Measurements from ENCODE around the gene USP31. TPM values are rescaled to one million over a fixed set of nuclear protein-coding genes. Genes with fewer than 3 reads are reported as not detected.

Gene USP31
- total and polyA plus RNA-seq, 2 of the 8 experiments (the other 6 are each of a cell fraction or from before 2014, with no cell fraction given) = 6.7 to 19.0 TPM

DNA sequence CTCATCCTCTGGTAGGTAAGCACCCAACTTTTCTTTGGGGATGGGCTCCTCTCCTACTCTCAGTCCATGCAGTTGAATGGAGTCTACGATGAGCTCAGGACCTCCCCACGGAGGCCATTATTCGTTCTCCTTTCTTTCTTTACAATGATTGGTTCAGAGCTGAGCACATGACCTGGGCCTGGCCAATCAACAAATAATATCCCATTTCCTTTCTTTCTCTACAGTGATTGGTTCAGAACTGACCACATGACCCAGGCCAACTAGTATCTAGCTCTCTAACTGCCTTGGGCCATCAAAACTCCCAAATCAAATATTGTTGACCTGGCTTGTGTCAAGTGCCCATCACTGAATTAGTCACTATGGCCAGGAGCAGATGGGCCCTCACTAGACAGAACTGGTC lies 129.2 kb downstream of the USP31 start:
- H2BK5ac ChIP-seq (ENCODE audit: low read depth, low read length) = no peak overlapping the region
- H3K4me3 ChIP-seq (ENCODE audit: extremely low read depth in 1 of 4, insufficient read depth in 2 of 4, low read depth in 3 of 4, low read length in 4 of 4) = no peak overlapping the region
- no peak overlapping the region for H4K5ac ChIP-seq (ENCODE audit: insufficient read length, low read depth, low read length)
- no peaks in the 10 kb centered on the region for H4K20me1 ChIP-seq (replicated peaks in 1 of 2; ENCODE audit: control insufficient read depth in 1 of 2, insufficient read depth in 2 of 2, low read length in 2 of 2)
- no peak overlapping the region for H4K91ac ChIP-seq (replicated peaks; ENCODE audit: insufficient read length, low read length)
- POLR2A ChIA-PET (ENCODE audit: partially characterized antibody) = interaction anchor here (0.6 to 1.0 kb wide), 2 partner anchors 11 to 384 kb away, joined by 3 read pairs; no protein-coding TSS in a partner anchor
- H3K4me2 ChIP-seq (ENCODE audit: insufficient read depth in 1 of 2, low read depth in 2 of 2, low read length in 2 of 2) = no peak overlapping the region
- no peak overlapping the region for H2AFZ ChIP-seq (ENCODE audit: low read length)
- CTCF ChIA-PET (ENCODE audit: partially characterized antibody) = interaction anchor here (0.6 to 1.2 kb wide), 4 partner anchors 19 to 203 kb away, joined by 3 to 5 read pairs (median 4); no protein-coding TSS in a partner anchor
- H2BK12ac ChIP-seq (ENCODE audit: low read depth, low read length) = no peak overlapping the region
- H3K9me3 ChIP-seq (ENCODE audit: insufficient read depth in 2 of 2, low read depth in 1 of 2, low read length in 1 of 2) = no peaks in the 10 kb centered on the region
- H3K56ac ChIP-seq (replicated peaks; ENCODE audit: insufficient read length, low read depth, low read length) = no peak overlapping the region
- no peak overlapping the region for H3K9ac ChIP-seq (replicated peaks in 1 of 4; ENCODE audit: extremely low read depth in 1 of 4, low read depth in 3 of 4, low read length in 3 of 4)
- no peak overlapping the region for H3K18ac ChIP-seq (ENCODE audit: extremely low read depth, low read length)
- no peaks in the 10 kb centered on the region for H3K27me3 ChIP-seq (replicated peaks in 1 of 4; ENCODE audit: control insufficient read depth in 3 of 4, extremely low read depth in 1 of 4, insufficient read depth in 3 of 4, low read length in 3 of 4)
- WGBS, 2 experiments (ENCODE audit: extremely low coverage in 1 of 2, insufficient coverage in 1 of 2, insufficient read length in 1 of 2, insufficient replicate concordance in 2 of 2, low coverage in 1 of 2, low lambda C conversion rate in 2 of 2, missing lambda C conversion rate in 1 of 2) = 81% methylated on average over 3 of the region's 3 CpGs; no CpG with 5 or more reads in 1 of the 2 experiments
- H2AK5ac ChIP-seq (ENCODE audit: low read depth, low read length) = no peak overlapping the region
- DNase-seq (ENCODE audit: low read depth in 1 of 2, low spot score in 2 of 2) = no peak
- H3K27ac ChIP-seq (ENCODE audit: low read depth, low read length) = no peak overlapping the region
- FAIRE-seq = no peak
- TF ChIP-seq BRCA1 (IDR thresholded peaks at IDR 0.05; ENCODE audit: low read depth, low read length) (no peak), TBP (IDR thresholded peaks at IDR 0.05; ENCODE audit: low read depth, low read length) (no peak), RNF2 (IDR thresholded peaks at IDR 0.05; ENCODE audit: borderline replicate concordance, low read depth, low read length, missing control alignments, poor library complexity, severe bottlenecking) (no peak)
- TF ChIP-seq, protein P1, sequence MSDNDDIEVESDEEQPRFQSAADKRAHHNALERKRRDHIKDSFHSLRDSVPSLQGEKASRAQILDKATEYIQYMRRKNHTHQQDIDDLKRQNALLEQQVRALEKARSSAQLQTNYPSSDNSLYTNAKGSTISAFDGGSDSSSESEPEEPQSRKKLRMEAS (IDR thresholded peaks at IDR 0.05) = no peak
- H4K8ac ChIP-seq (ENCODE audit: extremely low read depth, insufficient read depth, low read length) = no peak overlapping the region
- H2BK120ac ChIP-seq (replicated peaks; ENCODE audit: low read depth, low read length) = no peak overlapping the region
- H2BK15ac ChIP-seq (ENCODE audit: low read length) = no peak overlapping the region
- no peaks in the 10 kb centered on the region for H3K4me1 ChIP-seq (replicated peaks in 1 of 4; ENCODE audit: control insufficient read depth in 3 of 4, insufficient read depth in 4 of 4, low read length in 3 of 4)
- no peaks in the 10 kb centered on the region for H3K79me2 ChIP-seq (ENCODE audit: control insufficient read depth in 1 of 2, insufficient read depth in 2 of 2, low read length in 2 of 2)
- no peaks in the 10 kb centered on the region; the same call in 1 of the 2 replicates for H3K23me2 ChIP-seq (ENCODE audit: low read depth, low read length)
- no peak overlapping the region for H3K23ac ChIP-seq (ENCODE audit: insufficient read length)
- no peak overlapping the region for H3K14ac ChIP-seq (ENCODE audit: insufficient read length)
- H2BK20ac ChIP-seq (ENCODE audit: low read length) = no peak overlapping the region
- H3K4ac ChIP-seq (replicated peaks; ENCODE audit: insufficient read length, low read depth, low read length) = no peak overlapping the region
- no peaks in the 10 kb centered on the region for H3K36me3 ChIP-seq (ENCODE audit: control insufficient read depth in 2 of 4, insufficient read depth in 4 of 4, low read length in 3 of 4)
- no peaks in the 10 kb centered on the region for H3K79me1 ChIP-seq (ENCODE audit: low read depth, low read length)
